Activated CD8-positive, alpha-beta memory T cell treated with anti-CD3 and anti-CD28 coated beads, Interleukin-2, amount 50 U/mL, for 1 hour (primary cell): ENCODE results near the gene TCF7L1.

Experiments used
- DNase-seq: peaks from one replicate; pipeline ENCODE4 v3.0.0-alpha.2; 2020; ENCODE audit errors: extremely low read depth

The TCF7L1 gene

GRCh38 chr2:85226783-85227182, 93.6 kb downstream of the TCF7L1 start:
- DNase-seq, result no peak

DNA sequence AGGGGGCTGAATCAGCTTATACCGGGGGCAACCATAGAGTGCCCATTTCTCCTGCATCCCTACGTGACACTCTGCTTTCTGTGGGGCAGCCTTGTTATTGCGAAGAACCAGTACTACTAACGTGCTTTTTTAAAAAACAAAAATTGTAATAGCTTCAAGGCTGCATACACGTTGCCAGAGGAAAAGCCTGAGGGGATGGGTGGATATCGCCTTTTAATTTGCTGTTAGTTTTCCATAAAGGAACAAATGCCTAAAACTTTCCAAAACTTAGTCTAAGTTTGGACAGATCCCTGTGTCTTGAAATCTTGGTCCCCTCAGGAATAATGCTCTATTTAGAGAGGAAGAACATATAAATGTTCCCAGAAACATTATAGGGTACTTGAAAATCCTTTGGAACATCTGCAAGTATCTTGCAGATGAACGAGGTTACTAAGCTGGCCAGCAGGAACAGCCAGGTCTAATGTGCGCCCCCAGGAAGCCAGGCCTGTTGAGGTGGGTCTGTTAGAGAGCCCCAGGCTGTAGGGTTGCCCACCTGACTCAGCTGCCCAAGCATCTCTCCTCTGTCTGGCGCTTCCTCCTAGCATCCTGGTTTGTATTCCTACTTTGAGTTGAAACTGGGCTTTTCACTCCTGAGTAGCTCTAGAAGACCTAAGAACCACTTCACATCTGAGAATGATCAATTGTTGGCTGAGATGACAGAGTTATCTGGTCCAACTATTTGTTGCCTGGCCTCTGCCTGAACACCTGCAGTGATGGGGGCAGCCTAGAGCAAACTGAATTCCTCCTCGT, 97.7 kb downstream of the TCF7L1 start:
- no peak for DNase-seq

- no peak for DNase-seq
These were observed 98.2 kb downstream of the TCF7L1 start for GRCh38 chr2:85231468-85231805.

GRCh38 chr2:85231952-85232351, 98.8 kb downstream of the TCF7L1 start:
- DNase-seq, result no peak

GRCh38 chr2:85234868-85235267, 101.7 kb downstream of the TCF7L1 start:
- DNase-seq, result no peak

GRCh38 chr2:85235281-85235680, 102.1 kb downstream of the TCF7L1 start:
- no peak for DNase-seq

DNA sequence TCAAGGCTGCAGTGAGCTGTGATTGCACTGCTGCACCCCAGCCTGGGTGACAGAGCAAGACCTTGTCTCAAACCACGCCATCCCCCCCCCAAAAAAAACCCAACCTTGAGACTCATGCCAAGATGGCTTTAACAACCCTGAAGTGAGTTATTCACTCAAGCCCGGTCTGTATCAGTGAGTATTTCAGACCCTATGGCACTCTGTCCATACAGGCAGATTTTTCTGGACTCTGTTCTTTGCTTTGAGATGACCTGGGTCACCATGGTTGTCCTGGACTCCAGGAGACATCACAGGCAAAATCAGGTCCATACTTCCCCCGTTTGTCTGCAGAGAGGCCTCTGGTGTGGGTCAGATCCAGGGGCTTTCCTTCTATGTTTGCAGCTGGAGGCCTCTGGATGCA, 102.9 kb downstream of the TCF7L1 start:
- no peak for DNase-seq

- no peak for DNase-seq
These were observed 104.8 kb downstream of the TCF7L1 start for GRCh38 chr2:85237849-85238565.

GRCh38 chr2:85238607-85239006, 105.4 kb downstream of the TCF7L1 start:
- DNase-seq, result no peak

- DNase-seq, result no peak
These were observed 105.9 kb downstream of the TCF7L1 start for GRCh38 chr2:85239102-85239501.

DNA sequence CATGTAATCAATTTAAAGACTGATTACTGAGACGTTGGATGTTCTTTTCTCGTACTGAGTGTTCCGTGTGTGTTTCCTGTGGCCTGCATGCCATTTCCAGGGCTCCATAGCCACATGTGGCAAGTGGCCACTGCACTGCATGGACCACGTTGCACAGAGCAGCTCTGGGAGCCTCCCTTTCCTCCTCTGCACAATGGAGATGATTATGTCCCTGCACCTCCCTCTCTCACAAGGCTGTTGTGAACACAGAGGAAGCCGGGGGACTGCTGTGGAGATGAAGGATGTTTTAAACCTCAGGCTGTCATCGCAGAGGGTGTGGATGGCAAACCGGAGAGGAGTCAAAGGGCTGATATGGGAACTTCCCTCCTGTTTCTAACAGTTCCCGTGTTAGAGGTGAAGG, 106.9 kb downstream of the TCF7L1 start:
- DNase-seq, result no peak

GRCh38 chr2:85242321-85242720, 109.1 kb downstream of the TCF7L1 start:
- DNase-seq, result no peak

DNA sequence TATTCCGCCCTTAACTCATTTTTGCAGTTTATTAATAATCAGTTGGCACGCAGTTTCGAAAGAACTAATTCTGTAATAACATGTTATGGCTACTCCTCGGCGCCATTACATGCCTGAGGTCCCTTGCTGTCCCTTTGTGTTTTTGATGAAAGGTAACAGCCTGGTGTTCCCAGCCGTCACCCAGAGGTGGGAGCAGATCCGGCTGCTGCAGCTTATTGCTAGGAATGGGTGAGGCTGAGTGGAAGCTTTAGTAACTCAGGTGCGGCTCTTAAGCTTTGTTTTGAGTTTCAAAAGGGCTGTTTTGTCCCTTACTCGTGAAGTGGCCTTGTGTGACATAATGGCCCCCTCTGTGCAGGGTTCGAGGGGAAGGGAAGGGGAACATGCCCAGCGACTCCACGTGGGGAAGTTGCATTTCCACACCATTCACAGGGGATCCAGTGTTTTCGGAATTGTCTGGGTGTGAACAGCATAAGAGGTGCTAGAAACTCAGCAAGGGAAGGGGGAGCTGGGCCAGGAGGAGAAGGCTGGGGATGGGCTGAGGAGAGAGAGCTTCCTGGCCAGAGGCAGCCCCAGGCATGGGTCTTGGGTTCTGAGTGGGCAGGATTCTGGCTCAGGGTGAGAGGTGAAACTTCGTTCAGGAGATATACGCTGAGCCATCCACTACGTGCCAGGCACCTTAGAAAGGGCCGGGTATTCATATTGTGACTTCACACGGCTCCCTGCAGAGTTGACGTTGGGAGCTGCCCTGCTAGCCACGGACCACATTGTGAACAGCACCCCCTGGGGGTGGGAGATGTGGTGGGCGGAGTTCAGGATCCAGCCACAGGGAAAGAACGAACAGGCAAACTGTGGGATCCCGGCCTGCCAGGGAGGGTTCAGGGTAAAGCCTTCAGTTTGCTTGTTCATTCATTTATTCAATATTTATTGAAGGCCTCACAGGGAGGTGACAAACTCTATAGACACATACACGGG, 110.2 kb downstream of the TCF7L1 start:
- no peak for DNase-seq

GRCh38 chr2:85244828-85245227, 111.6 kb downstream of the TCF7L1 start:
- no peak for DNase-seq

DNA sequence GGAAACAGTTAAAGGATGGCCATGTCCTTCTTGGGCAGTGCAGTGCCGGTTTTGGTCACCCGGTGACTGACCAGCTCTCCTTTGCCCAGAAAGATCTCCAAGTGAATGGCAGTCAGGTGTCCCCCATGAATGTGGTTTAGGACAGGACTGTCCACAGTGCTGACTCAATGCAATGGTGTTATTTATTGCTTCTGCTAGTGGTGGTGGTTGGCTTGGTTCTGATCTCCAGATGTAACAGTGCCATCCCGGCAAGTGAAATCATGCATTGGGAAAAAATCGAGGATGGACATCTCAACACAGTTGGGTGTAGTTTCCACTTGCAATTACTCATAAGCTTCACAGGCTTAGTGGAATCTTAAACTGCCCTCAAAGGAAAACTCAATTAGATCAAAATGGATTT, 112.7 kb downstream of the TCF7L1 start:
- DNase-seq, result no peak

DNA sequence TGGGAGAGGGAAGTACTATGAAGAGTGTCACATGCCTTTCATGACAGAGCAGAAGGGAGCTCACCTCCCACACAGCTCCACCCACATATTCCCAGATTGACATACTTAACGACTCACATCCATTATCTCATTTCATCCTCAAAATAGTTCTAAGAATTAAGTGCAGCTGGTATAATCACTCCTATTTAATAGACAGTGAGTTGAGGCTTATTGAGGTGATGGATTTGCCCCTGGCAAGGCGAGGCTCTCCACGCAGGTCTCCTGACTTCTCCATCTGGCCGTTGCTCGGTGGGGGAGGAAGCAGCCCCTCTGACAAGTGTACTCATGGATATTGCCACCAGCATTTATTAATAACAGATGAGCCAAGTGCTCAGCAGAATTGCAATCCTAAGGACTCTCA, 113.2 kb downstream of the TCF7L1 start:
- no peak for DNase-seq

GRCh38 chr2:85247610-85248009, 114.4 kb downstream of the TCF7L1 start:
- no peak for DNase-seq

DNA sequence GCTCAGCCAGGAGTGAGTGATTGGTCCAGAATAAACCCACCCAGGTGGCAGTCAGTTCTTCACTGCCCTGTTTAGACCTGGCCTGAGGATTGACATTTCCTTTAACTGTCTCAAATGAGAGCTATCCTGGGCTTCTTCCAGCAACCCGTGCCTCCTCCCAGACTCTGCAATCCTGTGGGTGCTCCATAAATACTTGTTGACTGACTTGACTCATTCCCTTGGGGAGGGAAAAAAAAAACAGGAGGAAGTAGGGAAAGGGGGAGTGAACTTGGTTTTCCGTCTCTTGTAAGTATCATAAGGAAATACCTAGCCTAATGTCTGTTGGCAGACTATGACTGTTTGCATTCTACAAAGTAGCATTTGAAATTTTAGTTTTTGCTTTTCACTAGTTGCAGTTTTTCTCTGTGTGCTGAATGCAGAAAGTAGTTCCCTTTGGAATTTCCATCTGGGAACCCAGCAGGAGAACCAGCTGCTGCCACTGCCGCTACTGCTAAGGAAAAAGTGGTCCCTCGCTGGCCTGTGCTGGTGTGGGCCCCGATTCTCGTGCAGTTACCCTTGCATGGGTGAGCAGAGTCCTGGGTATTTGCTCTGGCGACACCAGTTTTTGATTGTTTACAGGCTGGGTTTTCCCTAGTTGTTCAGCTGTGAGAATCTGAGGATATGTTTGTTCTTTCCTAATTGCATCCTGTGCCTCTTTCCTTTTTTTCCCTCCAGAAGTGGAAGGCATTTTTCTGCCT, 115.7 kb downstream of the TCF7L1 start:
- DNase-seq, result no peak

DNA sequence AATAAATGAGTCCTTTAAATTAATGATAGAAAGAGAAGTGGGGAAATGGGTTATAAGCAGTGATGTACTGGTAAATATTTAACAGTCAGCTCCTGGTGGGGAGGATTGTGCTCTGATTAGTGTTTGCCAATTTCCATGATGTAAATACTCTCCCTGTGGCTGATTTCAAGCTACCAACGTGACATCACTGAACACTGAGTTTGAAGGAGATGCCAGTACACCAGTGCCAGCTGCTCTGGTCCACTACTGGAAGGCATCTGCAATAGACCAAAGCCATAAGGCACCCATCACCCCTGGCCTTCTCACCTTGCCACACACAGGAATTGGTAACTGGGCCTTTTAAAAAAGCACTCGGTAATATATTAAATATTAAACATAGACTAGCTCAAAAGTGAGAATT, 116.9 kb downstream of the TCF7L1 start:
- no peak for DNase-seq

- no peak for DNase-seq
These were observed 118.0 kb downstream of the TCF7L1 start for GRCh38 chr2:85251070-85251616.

DNA sequence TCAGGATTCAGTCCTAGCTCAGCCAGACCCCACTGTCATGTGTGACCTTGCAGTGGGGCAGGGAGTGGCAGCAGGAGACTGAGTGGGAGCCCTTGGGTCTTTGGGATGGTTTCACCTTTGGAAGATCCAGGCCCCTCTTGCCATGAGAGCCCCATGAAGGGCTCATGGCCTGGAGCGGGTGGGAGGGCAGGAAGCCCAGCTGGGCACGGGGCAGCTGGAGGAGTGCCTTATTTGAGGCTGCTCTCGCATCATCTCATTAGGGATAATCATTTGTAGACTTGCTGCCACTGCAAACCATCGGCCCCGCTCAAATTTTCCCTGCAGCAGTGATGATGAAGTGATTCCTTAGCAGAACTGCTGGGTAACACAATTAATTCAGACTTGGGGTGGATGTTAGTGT, 120.7 kb downstream of the TCF7L1 start:
- DNase-seq, result no peak
